GM15510 (cell line): Measurements from ENCODE around the gene MYO19.
A peak's percentile ranks its signal among the peaks of the same experiment; 100 is the strongest.

Experiments
- POLR2A ChIP-seq: IDR thresholded peaks from 3 replicates; pipeline ENCODE4 v1.6.1; 2011; ENCODE audit warnings: borderline replicate concordance; ENCODE audit not compliant: insufficient read length; ENCODE audit errors: extremely low read depth

The MYO19 gene

GRCh38 chr17:36486204-36487194 is 48.2 kb downstream of the MYO19 start, which contains the start of gene ZNHIT3:
Gene ZNHIT3 (plus strand): TSS chr17:36486681. CDS start chr17:36486700, 19 bp downstream.
- peak; percentile 87 for TF ChIP-seq POLR2A

GRCh38 chr17:36485805-36486203 is 48.9 kb downstream of the MYO19 start:
- TF ChIP-seq POLR2A: no peak

- no peak for TF ChIP-seq POLR2A
Observed at GRCh38 chr17:36485027-36485426, 49.6 kb downstream of the MYO19 start.

GRCh38 chr17:36482611-36483504 is 51.8 kb downstream of the MYO19 start:
- no peak for TF ChIP-seq POLR2A

- no peak for TF ChIP-seq POLR2A
Observed at GRCh38 chr17:36481829-36482228, 52.8 kb downstream of the MYO19 start.

- no peak for TF ChIP-seq POLR2A
Observed at GRCh38 chr17:36475346-36475970, 59.2 kb downstream of the MYO19 start.

GRCh38 chr17:36474571-36474970 is 60.1 kb downstream of the MYO19 start:
- no peak for TF ChIP-seq POLR2A

GRCh38 chr17:36470499-36470898 is 64.2 kb downstream of the MYO19 start:
- TF ChIP-seq POLR2A: no peak

GRCh38 chr17:36469733-36470132 is 64.9 kb downstream of the MYO19 start:
- no peak for TF ChIP-seq POLR2A

GRCh38 chr17:36468903-36469635 is 65.6 kb downstream of the MYO19 start:
- no peak for TF ChIP-seq POLR2A

GRCh38 chr17:36464765-36465088 is 69.9 kb downstream of the MYO19 start:
- no peak for TF ChIP-seq POLR2A

GRCh38 chr17:36463916-36464764 is 70.5 kb downstream of the MYO19 start:
- TF ChIP-seq POLR2A: no peak
